ENCODE data around the gene CYP4A11. TPM values are rescaled to one million over a fixed set of nuclear protein-coding genes. Genes with fewer than 3 reads are reported as not detected.
"Not testable (repeated sequence)": the region's sequence is repeated elsewhere in the genome, so short reads cannot be mapped to it uniquely, and the experiment has no call there.

CYP4A11 gene
- total RNA-seq, 4 donors from 2014 or later: 0.91 TPM; not detected in 3

- intact Hi-C loops (cut with DNase I; ENCODE audit: low total_unique reads) (no loop called here), in situ Hi-C loops (cut with MboI; ENCODE audit: low sequenced_read_pairs in 4 of 4) (no loop called here)
- H3K4me3 ChIP-seq: no peak overlapping the region
- DNase-seq: no peak
- no peak for ATAC-seq
- no peaks in the 10 kb centered on the region for H3K4me1 ChIP-seq
- no peak for TF ChIP-seq CTCF (IDR thresholded peaks at IDR 0.05 in 4 of 5, conservative IDR thresholded peaks at IDR 0.05 in 1 of 5)
- TF ChIP-seq POLR2A (IDR thresholded peaks at IDR 0.05): no peak
- no peaks in the 10 kb centered on the region for H3K36me3 ChIP-seq
- H3K27me3 ChIP-seq: no peaks in the 10 kb centered on the region
- no peaks in the 10 kb centered on the region for H3K9me3 ChIP-seq
- no peak overlapping the region for H3K27ac ChIP-seq
Observed at GRCh38 chr1:46931151-46931550, 10.1 kb downstream of the CYP4A11 start.

GRCh38 chr1:46927249-46927835 is 13.9 kb downstream of the CYP4A11 start:
- in situ Hi-C loops (cut with MboI; ENCODE audit: low sequenced_read_pairs in 4 of 4): no loop called here
- no peak for ATAC-seq
- no peak overlapping the region for H3K27ac ChIP-seq

GRCh38 chr1:46910790-46911189 is 30.5 kb downstream of the CYP4A11 start:
- Histone ChIP-seq H3K9me3 (no peaks in the 10 kb centered on the region), H3K4me1 (no peaks in the 10 kb centered on the region), H3K27ac (no peak overlapping the region), H3K36me3 (no peaks in the 10 kb centered on the region), H3K27me3 (no peaks in the 10 kb centered on the region), H3K4me3 (no peak overlapping the region)
- DNase-seq: no peak
- TF ChIP-seq CTCF (IDR thresholded peaks at IDR 0.05 in 4 of 5, conservative IDR thresholded peaks at IDR 0.05 in 1 of 5) (no peak), POLR2A (IDR thresholded peaks at IDR 0.05) (no peak)
- in situ Hi-C loops (cut with MboI; ENCODE audit: low sequenced_read_pairs in 4 of 4) (no loop called here), intact Hi-C loops (cut with DNase I; ENCODE audit: low total_unique reads) (no loop called here)
- no peak for ATAC-seq

More at GRCh38 chr1:46927249-46927835, 13.9 kb downstream of the CYP4A11 start:
- Histone ChIP-seq H3K4me3 (no peak overlapping the region), H3K27me3 (no peaks in the 10 kb centered on the region), H3K9me3 (no peaks in the 10 kb centered on the region), H3K4me1 (no peaks in the 10 kb centered on the region), H3K36me3 (no peaks in the 10 kb centered on the region)
- TF ChIP-seq CTCF (IDR thresholded peaks at IDR 0.05 in 4 of 5, conservative IDR thresholded peaks at IDR 0.05 in 1 of 5) (no peak), POLR2A (IDR thresholded peaks at IDR 0.05) (no peak)
- intact Hi-C loops (cut with DNase I; ENCODE audit: low total_unique reads): no loop called here
- DNase-seq: no peak

GRCh38 chr1:46903481-46903880 is 37.8 kb downstream of the CYP4A11 start:
- H3K4me1 ChIP-seq: no peaks in the 10 kb centered on the region
- H3K27ac ChIP-seq: no peak overlapping the region
- no peaks in the 10 kb centered on the region for H3K27me3 ChIP-seq
- no peaks in the 10 kb centered on the region for H3K9me3 ChIP-seq
- DNase-seq (no peak), ATAC-seq (no peak)
- in situ Hi-C loops (cut with MboI; ENCODE audit: low sequenced_read_pairs in 4 of 4): no loop called here
- no peak overlapping the region for H3K4me3 ChIP-seq
- H3K36me3 ChIP-seq: no peaks in the 10 kb centered on the region
- intact Hi-C loops (cut with DNase I; ENCODE audit: low total_unique reads): no loop called here
- TF ChIP-seq POLR2A (IDR thresholded peaks at IDR 0.05) (no peak), CTCF (IDR thresholded peaks at IDR 0.05 in 4 of 5, conservative IDR thresholded peaks at IDR 0.05 in 1 of 5) (no peak)

- no peak overlapping the region for H3K4me3 ChIP-seq
- intact Hi-C loops (cut with DNase I; ENCODE audit: low total_unique reads): no loop called here
- H3K4me1 ChIP-seq: no peaks in the 10 kb centered on the region
- no peaks in the 10 kb centered on the region for H3K36me3 ChIP-seq
- no peak overlapping the region for H3K27ac ChIP-seq
- DNase-seq: no peak
- no peak for ATAC-seq
- in situ Hi-C loops (cut with MboI; ENCODE audit: low sequenced_read_pairs in 4 of 4): no loop called here
- TF ChIP-seq CTCF (IDR thresholded peaks at IDR 0.05 in 4 of 5, conservative IDR thresholded peaks at IDR 0.05 in 1 of 5) (no peak), POLR2A (IDR thresholded peaks at IDR 0.05) (no peak)
- no peaks in the 10 kb centered on the region for H3K27me3 ChIP-seq
- no peaks in the 10 kb centered on the region for H3K9me3 ChIP-seq
Observed at GRCh38 chr1:46900401-46900800, 40.9 kb downstream of the CYP4A11 start.

- H3K27me3 ChIP-seq; ATAC-seq; intact Hi-C loops (cut with DNase I; ENCODE audit: low total_unique reads); H3K36me3 ChIP-seq; H3K4me3 ChIP-seq; H3K27ac ChIP-seq; H3K4me1 ChIP-seq; in situ Hi-C loops (cut with MboI; ENCODE audit: low sequenced_read_pairs in 4 of 4); H3K9me3 ChIP-seq; DNase-seq: not testable (repeated sequence)
Observed at GRCh38 chr1:46881656-46882055, 59.6 kb downstream of the CYP4A11 start.
